Measurements from ENCODE around the gene DMP1.
"Not testable (repeated sequence)": the region's sequence is repeated elsewhere in the genome, so short reads cannot be mapped to it uniquely, and the experiment has no call there.

The DMP1 gene

DNA sequence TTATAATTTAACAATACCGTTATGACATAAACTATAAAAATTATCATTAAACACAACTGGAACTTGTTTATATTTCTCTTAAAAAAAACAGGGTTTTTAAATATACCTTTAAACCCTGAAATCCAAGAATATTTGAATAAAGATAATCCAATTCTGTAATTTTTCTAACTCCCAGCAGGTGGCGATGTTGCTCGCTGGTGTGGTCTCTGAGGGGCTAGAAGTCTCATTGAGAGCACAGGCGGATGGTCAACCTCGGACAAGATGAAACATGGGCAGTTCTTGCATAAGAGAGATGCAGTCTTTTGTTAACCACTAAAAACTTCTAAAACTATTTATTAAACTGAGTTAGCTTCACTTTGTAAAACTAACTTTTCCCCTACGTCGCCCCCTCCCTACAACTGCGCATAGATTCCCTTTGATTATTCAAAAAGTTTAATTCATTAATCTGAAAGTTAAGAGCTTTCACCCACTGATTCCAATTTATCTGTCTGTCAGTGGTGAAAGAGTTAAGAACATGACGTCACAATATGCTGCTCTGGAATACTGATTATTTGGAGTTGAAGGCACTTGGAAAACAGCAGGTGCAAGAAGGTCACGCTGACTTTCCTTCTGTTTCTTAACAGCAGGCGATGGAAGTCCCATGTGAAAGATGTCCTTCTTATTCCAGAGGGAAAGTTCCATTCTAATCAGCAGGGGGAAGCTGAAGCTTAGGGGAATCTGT, 29.5 kb downstream of the DMP1 start:
- no peak overlapping the region for H3K4me3 ChIP-seq (ENCODE audit: low read length)
- peak; percentile 60 for DNase-seq (ENCODE audit: low read depth, low spot score)
- H3K27me3 ChIP-seq (ENCODE audit: control insufficient read depth, insufficient read depth, low read length), result no peaks in the 10 kb centered on the region
- no peak overlapping the region for H3K27ac ChIP-seq (ENCODE audit: low read length)
- no peaks in the 10 kb centered on the region; the same call in 1 of the 2 replicates for H3K9me3 ChIP-seq (ENCODE audit: control insufficient read depth, insufficient read depth, low read length)
- H3K4me1 ChIP-seq (ENCODE audit: control insufficient read depth, insufficient read depth, low read length), result no peaks in the 10 kb centered on the region; the same call in 1 of the 2 replicates
- no CpG with 5 or more reads among the region's 11 CpGs for WGBS (ENCODE audit: insufficient coverage, insufficient read length)
- H3K36me3 ChIP-seq (ENCODE audit: control insufficient read depth, insufficient read depth, low read length), result no peaks in the 10 kb centered on the region

DNA sequence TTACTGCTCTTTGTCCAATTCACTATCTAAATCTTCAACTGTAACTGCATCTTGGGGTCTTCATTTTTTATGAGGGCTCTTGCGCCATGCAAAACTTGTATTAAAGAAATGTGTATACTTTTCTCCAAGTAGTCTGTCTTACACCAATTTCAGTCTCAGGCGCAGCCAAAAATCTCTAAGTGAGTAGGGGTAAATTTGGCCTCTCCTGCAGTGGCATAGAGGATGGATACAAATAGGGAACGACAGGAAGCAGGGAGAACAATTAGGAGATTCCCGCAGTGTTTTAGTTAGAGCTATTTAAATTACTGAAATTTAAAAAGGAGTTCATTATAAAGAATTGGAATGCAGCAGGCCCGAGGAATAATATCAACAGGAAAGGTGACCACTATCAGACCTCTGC, 30.2 kb downstream of the DMP1 start:
- Histone ChIP-seq H3K27me3 (ENCODE audit: control insufficient read depth, insufficient read depth, low read length) (no peaks in the 10 kb centered on the region), H3K4me3 (ENCODE audit: low read length) (no peak overlapping the region), H3K27ac (ENCODE audit: low read length) (no peak overlapping the region), H3K9me3 (ENCODE audit: control insufficient read depth, insufficient read depth, low read length) (no peaks in the 10 kb centered on the region; the same call in 1 of the 2 replicates), H3K36me3 (ENCODE audit: control insufficient read depth, insufficient read depth, low read length) (no peaks in the 10 kb centered on the region), H3K4me1 (ENCODE audit: control insufficient read depth, insufficient read depth, low read length) (no peaks in the 10 kb centered on the region; the same call in 1 of the 2 replicates)
- WGBS (ENCODE audit: insufficient coverage, insufficient read length), result no CpG with 5 or more reads among the region's 5 CpGs
- peak; percentile 5 for DNase-seq (ENCODE audit: low read depth, low spot score)

DNA sequence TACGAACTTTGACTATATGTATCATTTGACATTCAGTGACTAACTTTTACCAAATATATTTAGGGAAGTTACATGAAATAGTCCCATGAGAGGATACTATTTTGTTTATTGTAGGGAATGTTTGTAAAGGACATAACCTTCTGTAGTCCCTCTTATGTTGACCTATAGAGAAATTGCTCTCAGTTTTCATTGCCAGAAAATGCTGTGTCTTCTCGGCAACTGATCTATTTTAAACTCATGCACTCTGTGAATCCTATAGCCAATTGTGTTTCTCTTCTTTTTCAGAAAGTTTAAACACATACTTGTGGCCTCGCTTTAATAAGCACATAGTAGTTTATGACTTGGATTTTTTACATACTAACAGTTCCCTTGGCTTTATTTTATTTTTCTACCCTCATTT, 38.2 kb downstream of the DMP1 start:
- peaks cover 2% of the 10 kb centered on the region for H3K9me3 ChIP-seq (ENCODE audit: control insufficient read depth, insufficient read depth, low read length)
- no peaks in the 10 kb centered on the region for H3K36me3 ChIP-seq (ENCODE audit: control insufficient read depth, insufficient read depth, low read length)
- no peak overlapping the region for H3K4me3 ChIP-seq (ENCODE audit: low read length)
- no peak overlapping the region for H3K27ac ChIP-seq (ENCODE audit: low read length)
- WGBS (ENCODE audit: insufficient coverage, insufficient read length), result no CpG with 5 or more reads among the region's 3 CpGs
- H3K4me1 ChIP-seq (ENCODE audit: control insufficient read depth, insufficient read depth, low read length), result no peaks in the 10 kb centered on the region
- DNase-seq (ENCODE audit: low read depth, low spot score), result no peak
- H3K27me3 ChIP-seq (ENCODE audit: control insufficient read depth, insufficient read depth, low read length), result no peaks in the 10 kb centered on the region

DNA sequence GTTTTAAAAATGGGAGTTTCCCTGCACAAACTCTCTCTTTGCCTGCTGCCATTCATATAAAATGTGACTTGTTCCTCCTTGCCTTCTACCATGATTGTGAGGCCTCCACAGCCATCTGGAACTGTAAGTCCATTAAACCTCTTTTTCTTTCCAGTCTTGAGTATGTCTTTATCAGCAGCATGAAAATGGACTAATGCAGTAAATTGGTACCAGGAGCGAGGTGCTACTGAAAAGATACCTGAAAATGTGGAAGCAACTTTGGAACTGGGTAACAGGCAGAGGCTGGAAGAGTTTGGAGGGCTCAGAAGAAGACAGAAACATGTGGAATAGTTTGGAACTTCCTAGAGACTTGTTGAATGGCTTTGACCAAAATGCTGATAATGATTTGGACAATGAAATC, 40.9 kb downstream of the DMP1 start:
- no CpG with 5 or more reads among the region's 1 CpG for WGBS (ENCODE audit: insufficient coverage, insufficient read length)
- not testable (repeated sequence) for H3K4me1 ChIP-seq (ENCODE audit: control insufficient read depth, insufficient read depth, low read length); H3K4me3 ChIP-seq (ENCODE audit: low read length); H3K36me3 ChIP-seq (ENCODE audit: control insufficient read depth, insufficient read depth, low read length); H3K9me3 ChIP-seq (ENCODE audit: control insufficient read depth, insufficient read depth, low read length); H3K27me3 ChIP-seq (ENCODE audit: control insufficient read depth, insufficient read depth, low read length); DNase-seq (ENCODE audit: low read depth, low spot score); H3K27ac ChIP-seq (ENCODE audit: low read length)

DNA sequence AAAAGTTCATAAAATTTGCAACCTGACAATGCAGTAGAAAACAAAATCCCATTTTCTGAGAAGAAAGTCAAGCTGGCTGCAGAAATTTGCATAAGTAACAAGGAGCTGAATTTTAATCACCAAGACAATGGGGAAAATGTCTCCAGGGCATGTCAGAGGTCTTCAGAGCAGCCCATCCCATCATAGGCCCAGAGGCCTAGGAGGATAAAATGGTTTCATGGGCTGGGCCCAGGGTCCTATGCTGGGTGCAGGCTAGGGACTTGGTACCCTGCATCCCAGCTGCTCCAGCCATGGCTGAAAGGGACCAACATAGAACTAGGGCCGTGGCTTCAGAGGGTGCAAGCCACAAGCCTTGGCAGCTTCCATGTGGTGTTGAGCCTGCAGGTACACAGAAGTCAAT, 42.0 kb downstream of the DMP1 start:
- H3K27ac ChIP-seq (ENCODE audit: low read length); DNase-seq (ENCODE audit: low read depth, low spot score); H3K4me3 ChIP-seq (ENCODE audit: low read length); H3K27me3 ChIP-seq (ENCODE audit: control insufficient read depth, insufficient read depth, low read length); H3K4me1 ChIP-seq (ENCODE audit: control insufficient read depth, insufficient read depth, low read length); H3K36me3 ChIP-seq (ENCODE audit: control insufficient read depth, insufficient read depth, low read length); H3K9me3 ChIP-seq (ENCODE audit: control insufficient read depth, insufficient read depth, low read length): not testable (repeated sequence)
- WGBS (ENCODE audit: insufficient coverage, insufficient read length), result no CpG with 5 or more reads among the region's 1 CpG

DNA sequence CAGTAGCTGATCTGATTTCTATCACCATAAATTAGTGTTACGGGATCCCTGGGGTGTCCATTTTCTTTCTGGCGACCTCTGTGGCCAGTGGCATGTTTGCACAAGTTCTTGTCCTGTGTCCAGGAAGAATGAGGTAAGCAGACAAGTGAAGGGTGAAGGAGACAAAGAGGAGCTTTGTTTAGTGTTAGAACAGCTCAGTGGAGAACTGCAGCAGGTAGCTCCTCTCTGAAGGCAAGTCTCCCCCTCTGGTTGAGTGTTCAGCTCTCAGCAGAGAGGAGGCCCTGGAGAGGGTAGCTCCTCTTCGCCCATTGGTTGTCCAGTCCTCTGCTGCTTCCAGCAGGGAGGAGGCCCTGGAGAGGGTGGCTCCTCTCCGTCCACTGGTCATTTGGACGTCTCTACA, 47.2 kb downstream of the DMP1 start:
- H3K27me3 ChIP-seq (ENCODE audit: control insufficient read depth, insufficient read depth, low read length), result no peaks in the 10 kb centered on the region
- whole genome bisulfite sequencing (ENCODE audit: insufficient coverage, insufficient read length), result no CpG with 5 or more reads among the region's 5 CpGs
- no peak overlapping the region for H3K27ac ChIP-seq (ENCODE audit: low read length)
- H3K4me3 ChIP-seq (ENCODE audit: low read length), result no peak overlapping the region
- DNase-seq (ENCODE audit: low read depth, low spot score), result no peak
- H3K36me3 ChIP-seq (ENCODE audit: control insufficient read depth, insufficient read depth, low read length), result no peaks in the 10 kb centered on the region
- H3K4me1 ChIP-seq (ENCODE audit: control insufficient read depth, insufficient read depth, low read length), result no peaks in the 10 kb centered on the region
- peaks cover 5% of the 10 kb centered on the region for H3K9me3 ChIP-seq (ENCODE audit: control insufficient read depth, insufficient read depth, low read length)

DNA sequence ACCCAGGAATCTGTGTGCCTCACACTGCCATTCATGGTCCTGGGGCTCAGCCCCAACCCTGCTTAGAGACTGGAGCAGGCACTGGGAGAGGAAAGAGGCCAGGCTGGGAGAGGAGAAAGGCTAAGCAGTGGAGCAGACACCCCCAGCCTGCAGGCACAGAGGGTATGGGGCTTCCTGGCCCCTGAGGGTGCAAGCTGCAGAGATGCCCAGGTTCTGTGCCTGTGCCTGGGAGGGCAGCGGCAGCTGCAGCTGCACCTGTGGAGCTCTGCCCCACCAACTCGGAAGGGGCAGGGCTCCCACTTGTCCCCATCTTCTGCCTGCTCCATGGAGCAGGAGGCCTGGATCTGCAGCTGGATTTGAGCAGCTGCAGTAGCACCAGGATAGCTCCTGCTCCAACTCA, 47.9 kb downstream of the DMP1 start:
- no peak overlapping the region for H3K4me3 ChIP-seq (ENCODE audit: low read length)
- no peaks in the 10 kb centered on the region for H3K36me3 ChIP-seq (ENCODE audit: control insufficient read depth, insufficient read depth, low read length)
- H3K4me1 ChIP-seq (ENCODE audit: control insufficient read depth, insufficient read depth, low read length), result no peaks in the 10 kb centered on the region
- H3K27ac ChIP-seq (ENCODE audit: low read length), result no peak overlapping the region
- H3K9me3 ChIP-seq (ENCODE audit: control insufficient read depth, insufficient read depth, low read length), result peaks cover 3% of the 10 kb centered on the region
- no peaks in the 10 kb centered on the region for H3K27me3 ChIP-seq (ENCODE audit: control insufficient read depth, insufficient read depth, low read length)
- DNase-seq (ENCODE audit: low read depth, low spot score), result no peak
- WGBS (ENCODE audit: insufficient coverage, insufficient read length), result no CpG with 5 or more reads among the region's 2 CpGs

DNA sequence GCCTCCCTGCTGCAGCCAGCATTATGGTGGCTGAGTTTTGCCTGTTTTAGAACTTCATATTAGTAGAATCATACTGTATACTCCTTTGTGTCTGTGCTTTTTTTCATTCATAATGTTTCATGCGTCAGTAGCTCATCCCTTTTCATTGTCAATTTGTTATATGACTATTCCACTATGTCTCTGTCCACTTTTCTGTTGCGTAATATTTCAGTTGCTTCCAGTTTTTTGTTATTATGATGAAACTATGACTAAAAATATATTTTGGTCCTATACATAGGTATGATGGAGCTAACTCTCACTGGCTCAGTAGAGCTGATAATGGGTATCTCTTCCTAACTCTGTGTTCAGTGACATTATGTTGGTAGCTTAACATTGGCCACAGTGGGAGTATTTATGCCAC, 48.3 kb downstream of the DMP1 start:
- no peak overlapping the region for H3K4me3 ChIP-seq (ENCODE audit: low read length)
- no CpG with 5 or more reads among the region's 2 CpGs for WGBS (ENCODE audit: insufficient coverage, insufficient read length)
- H3K27ac ChIP-seq (ENCODE audit: low read length), result no peak overlapping the region
- peaks cover 3% of the 10 kb centered on the region for H3K9me3 ChIP-seq (ENCODE audit: control insufficient read depth, insufficient read depth, low read length)
- no peaks in the 10 kb centered on the region for H3K36me3 ChIP-seq (ENCODE audit: control insufficient read depth, insufficient read depth, low read length)
- no peaks in the 10 kb centered on the region for H3K4me1 ChIP-seq (ENCODE audit: control insufficient read depth, insufficient read depth, low read length)
- no peak for DNase-seq (ENCODE audit: low read depth, low spot score)
- no peaks in the 10 kb centered on the region for H3K27me3 ChIP-seq (ENCODE audit: control insufficient read depth, insufficient read depth, low read length)

DNA sequence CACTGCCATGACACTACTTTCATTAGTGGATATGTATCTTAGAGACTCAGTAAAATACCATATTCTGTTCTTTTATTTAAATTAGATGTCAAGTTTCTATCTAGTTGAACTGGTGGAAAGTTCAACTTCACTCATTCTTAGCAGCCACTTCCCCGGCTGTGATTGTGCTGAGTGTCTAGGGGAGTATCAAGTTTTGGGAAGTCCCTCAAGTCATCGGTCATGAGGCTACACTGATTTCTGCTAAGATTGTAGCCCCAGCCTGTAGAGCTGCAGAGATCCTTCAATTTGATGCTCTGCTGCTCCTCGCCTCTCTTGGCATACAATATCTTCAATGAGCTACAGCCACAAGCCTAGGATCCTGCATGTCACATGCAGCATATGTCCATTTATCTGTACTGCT, 53.9 kb downstream of the DMP1 start:
- H3K4me3 ChIP-seq (ENCODE audit: low read length), result no peak overlapping the region
- H3K9me3 ChIP-seq (ENCODE audit: control insufficient read depth, insufficient read depth, low read length), result no peaks in the 10 kb centered on the region
- no CpG with 5 or more reads among the region's 3 CpGs for WGBS (ENCODE audit: insufficient coverage, insufficient read length)
- no peak for DNase-seq (ENCODE audit: low read depth, low spot score)
- H3K27me3 ChIP-seq (ENCODE audit: control insufficient read depth, insufficient read depth, low read length), result no peaks in the 10 kb centered on the region
- H3K27ac ChIP-seq (ENCODE audit: low read length), result no peak overlapping the region
- no peaks in the 10 kb centered on the region for H3K36me3 ChIP-seq (ENCODE audit: control insufficient read depth, insufficient read depth, low read length)
- H3K4me1 ChIP-seq (ENCODE audit: control insufficient read depth, insufficient read depth, low read length), result no peaks in the 10 kb centered on the region

DNA sequence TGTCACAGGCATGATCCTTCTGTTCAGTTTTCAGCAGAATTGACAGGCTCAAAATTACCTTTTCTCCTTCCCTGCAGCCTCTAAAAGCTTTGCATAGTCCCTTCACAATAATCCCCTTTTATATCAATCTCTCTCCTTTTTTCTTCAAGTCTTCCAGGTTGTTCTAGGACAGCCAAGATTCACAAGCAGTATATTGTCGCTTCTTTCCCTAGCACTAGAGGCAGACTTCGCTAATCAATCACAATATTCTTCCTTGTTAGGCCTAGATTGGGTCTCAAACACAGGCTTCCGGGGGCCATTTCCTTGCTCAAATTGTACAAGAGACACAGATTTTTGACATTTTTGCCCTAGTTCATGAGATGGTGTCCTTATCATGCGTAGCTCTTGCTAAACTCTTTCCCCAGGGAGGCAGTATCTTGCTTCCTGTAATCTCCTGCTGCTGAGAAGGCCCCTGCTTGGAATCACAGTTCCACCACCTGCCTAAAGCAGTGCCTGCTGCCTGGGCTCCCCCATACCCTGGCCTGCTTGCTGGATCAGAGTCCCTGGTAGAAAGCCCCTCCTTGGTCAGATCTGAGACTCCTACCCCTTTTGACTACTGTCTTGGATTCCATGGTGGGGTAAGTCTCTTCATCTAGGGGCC, 57.3 kb downstream of the DMP1 start:
- no peaks in the 10 kb centered on the region for H3K9me3 ChIP-seq (ENCODE audit: control insufficient read depth, insufficient read depth, low read length)
- H3K4me3 ChIP-seq (ENCODE audit: low read length), result no peak overlapping the region
- no peak for DNase-seq (ENCODE audit: low read depth, low spot score)
- H3K27me3 ChIP-seq (ENCODE audit: control insufficient read depth, insufficient read depth, low read length), result no peaks in the 10 kb centered on the region
- H3K27ac ChIP-seq (ENCODE audit: low read length), result no peak overlapping the region
- H3K4me1 ChIP-seq (ENCODE audit: control insufficient read depth, insufficient read depth, low read length), result no peaks in the 10 kb centered on the region
- WGBS (ENCODE audit: insufficient coverage, insufficient read length), result no CpG with 5 or more reads among the region's 4 CpGs
- H3K36me3 ChIP-seq (ENCODE audit: control insufficient read depth, insufficient read depth, low read length), result no peaks in the 10 kb centered on the region

Measured in iPS DF 6.9 (cell line).